Neural progenitor cell (in vitro differentiated cells): ENCODE data around the gene XPR1.

Experiments used
- EZH2phosphoT487 ChIP-seq: fragments of 200-600 bp; sonication (generic); IDR thresholded peaks from 2 replicates; pipeline ENCODE4 v1.6.1; 2017; ENCODE audit warnings: antibody characterized with exemption
- TF ChIP-seq, protein P1 (sequence below): fragments of 200-600 bp; sonication (generic); IDR thresholded peaks from 2 replicates; pipeline ENCODE4 v1.5.1; 2017; ENCODE audit warnings: antibody characterized with exemption, mild to moderate bottlenecking

DNA sequence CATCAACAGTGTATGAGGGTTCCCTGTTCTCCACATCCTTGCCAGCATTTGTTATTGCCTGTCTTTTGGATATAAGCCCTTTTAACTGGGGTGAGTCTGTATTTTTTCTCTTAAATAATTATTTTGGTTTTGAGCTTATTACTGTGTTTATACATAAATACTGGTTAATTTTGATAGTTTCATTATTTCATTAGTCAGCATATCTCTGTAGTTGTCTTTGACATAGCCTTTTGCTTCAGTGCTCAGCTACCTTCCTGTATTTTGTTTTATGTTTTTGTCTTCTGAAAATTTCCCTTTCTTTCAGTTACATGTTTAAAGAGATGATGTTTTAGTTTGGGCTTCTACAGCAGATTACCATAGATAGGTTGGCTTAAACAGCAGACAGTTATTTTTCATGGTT lies 138.1 kb downstream of the XPR1 start:
- TF ChIP-seq, protein P1, sequence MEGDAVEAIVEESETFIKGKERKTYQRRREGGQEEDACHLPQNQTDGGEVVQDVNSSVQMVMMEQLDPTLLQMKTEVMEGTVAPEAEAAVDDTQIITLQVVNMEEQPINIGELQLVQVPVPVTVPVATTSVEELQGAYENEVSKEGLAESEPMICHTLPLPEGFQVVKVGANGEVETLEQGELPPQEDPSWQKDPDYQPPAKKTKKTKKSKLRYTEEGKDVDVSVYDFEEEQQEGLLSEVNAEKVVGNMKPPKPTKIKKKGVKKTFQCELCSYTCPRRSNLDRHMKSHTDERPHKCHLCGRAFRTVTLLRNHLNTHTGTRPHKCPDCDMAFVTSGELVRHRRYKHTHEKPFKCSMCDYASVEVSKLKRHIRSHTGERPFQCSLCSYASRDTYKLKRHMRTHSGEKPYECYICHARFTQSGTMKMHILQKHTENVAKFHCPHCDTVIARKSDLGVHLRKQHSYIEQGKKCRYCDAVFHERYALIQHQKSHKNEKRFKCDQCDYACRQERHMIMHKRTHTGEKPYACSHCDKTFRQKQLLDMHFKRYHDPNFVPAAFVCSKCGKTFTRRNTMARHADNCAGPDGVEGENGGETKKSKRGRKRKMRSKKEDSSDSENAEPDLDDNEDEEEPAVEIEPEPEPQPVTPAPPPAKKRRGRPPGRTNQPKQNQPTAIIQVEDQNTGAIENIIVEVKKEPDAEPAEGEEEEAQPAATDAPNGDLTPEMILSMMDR, result no peak
- TF ChIP-seq EZH2phosphoT487, result no peak
